MV-4-11 (cell line): Measurements from ENCODE around the gene ZNF483.
"Not testable (repeated sequence)": the region's sequence is repeated elsewhere in the genome, so short reads cannot be mapped to it uniquely, and the experiment has no call there.

Experiments used
- DNase-seq: peaks from one replicate; lab custom pipeline; 2025; lab: John Stamatoyannopoulos, UW

ZNF483 gene

DNA sequence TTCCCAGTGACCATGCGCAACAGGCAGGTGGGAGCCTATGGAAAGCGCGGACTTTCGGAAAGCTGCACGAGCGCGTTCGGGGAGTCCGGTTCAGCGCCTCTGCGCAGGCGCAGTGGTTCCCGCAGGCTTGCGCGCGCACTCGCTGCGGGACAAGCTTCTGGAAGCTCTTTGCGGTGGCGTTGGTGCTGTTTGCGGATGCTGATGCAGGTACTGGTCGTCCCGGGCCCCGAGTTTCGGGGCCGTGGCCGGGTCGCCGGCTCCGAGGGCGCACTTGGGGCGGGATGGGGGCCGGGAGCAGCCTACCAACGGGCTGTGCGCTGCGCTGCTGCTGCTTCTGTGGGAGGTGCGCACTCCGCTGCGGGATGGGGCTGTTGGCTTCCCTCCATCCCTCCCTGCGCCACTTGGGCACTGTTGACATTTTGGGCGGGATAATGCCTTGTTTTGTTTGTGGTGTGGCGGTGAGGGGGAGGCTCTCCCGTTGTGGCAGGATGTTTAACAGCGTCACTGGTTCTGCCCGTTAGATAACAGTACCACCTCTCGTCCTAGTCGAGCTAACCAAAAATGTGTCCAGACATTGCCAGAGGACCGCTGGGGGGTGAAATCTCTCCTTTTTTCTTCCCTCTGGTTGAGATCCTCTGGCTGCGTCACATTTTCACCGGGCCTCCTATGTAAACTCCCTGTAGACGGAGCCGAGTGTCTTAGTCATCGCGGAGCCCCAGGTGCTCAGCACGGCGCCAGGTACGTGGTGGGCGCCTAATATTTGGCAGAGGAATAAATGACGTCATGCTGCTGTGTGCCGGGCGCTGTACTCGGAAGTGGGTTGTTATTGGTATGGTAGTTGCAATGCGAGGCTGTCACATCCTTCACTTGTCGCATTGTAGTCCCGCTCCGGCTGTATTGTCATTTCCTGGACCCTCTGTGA is at the start of gene ZNF483:
ZNF483 (plus strand) TSS at position 124 of the 922 bp plus-strand sequence. CDS start 2,217 bp downstream, outside the sequence.
- no peak for DNase-seq

DNA sequence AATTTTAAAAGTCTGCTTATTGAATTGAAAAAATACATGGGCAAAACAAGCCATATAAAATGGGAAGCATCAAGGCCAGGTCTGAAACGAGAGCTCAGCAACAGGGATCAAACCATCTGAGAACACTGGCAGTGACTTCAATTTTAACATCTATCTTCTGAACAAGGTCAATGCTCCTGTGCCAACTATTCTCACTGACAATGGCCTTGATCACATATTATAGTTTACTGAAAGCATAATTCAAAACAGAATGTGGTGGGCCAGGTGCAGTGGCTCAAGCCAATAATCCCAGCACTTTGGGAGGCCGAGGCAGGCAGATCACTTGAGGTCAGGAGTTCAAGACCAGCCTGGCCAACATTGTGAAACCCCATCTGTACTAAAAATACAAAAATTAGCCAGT is 49.8 kb upstream of the ZNF483 start:
- no peak for DNase-seq

DNA sequence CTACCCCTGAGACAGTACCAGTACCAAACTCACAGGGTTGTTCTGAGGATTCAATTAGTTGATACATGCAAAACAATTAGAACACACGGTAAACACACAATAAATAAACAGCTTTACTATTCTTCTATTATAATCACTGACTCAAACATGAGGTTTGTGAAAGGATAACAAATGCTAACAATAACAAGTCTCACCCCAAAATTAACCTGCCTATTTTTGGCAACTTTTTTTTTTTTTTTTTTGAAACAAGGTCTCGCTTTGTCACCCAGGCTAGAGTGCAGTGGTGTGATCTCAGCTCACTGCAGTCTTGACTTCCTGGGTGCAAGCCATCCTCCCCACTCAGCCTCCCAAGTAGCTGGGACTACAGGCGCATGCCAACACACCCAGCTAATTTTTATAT is 47.3 kb upstream of the ZNF483 start:
- DNase-seq: no peak

DNA sequence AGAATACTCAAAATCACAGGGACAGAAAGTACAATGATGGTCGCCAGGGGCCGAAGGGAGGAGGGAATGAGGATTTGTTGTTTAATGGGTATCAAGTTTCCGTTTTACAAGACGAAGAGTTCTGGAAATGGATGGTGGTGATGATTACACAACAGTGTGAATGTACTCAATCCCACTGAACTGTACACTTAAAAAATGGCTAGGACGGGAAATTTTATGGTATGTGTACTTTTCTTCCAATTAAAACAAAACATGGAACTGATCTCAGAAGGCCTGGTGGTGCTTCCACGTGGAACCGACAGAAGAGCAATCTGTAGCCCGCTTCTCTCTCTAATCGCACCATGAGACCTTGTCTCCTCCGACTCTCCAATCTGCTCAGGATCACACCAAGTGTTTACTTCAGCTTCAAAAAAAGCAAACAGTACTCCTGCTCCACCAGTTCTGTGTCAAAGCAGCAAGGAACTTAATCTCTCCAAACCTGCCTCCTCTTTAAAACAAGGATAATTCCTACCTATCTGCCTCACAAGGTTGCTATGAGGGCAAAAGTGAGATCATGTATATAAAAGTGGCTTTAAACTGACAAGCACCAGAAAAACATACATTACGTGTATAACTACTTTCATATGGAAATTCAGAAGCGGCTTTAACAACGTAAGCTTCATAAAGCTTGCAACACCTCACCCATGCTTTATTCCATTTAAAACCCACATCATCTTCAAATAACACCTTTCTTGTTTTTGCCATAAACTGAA is 42.9 kb upstream of the ZNF483 start:
- DNase-seq: peak; percentile 25

DNA sequence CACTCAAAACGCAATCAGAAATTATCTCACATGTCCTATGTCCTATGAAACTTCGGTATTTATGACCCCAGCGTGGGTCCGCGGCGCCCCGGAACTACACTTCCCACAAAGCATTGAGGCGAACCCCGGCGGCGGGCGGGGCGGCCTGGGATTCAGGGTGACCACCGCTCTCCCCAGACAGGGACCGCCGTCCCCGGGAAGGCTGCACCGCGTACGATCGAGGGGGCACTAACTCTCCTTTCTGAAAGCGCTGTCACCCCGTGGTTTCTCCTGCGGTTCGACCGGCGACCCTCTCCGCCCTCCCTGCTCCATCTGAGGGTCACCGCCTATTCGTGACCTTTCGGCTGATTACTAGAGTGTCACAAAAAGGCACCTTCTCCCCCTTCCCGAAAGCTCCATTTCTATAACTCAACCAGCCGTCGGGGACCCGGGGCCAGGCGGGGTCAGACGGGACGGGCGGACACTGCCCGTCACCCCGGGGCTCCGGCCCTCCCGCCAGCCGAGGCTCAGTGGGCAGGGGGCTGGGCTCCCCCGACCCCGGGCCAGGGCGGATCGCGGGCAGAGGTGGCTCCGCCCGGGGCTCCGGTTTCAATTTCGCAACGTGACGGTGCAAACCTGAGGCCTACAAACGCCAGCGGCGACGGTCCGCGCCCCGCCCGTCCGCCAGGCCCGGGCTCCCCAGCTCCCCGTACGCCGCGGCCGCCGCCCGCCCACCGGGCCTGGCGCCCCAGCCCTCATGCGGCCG is 42.1 kb upstream of the ZNF483 start:
- peak; percentile 42 for DNase-seq

DNA sequence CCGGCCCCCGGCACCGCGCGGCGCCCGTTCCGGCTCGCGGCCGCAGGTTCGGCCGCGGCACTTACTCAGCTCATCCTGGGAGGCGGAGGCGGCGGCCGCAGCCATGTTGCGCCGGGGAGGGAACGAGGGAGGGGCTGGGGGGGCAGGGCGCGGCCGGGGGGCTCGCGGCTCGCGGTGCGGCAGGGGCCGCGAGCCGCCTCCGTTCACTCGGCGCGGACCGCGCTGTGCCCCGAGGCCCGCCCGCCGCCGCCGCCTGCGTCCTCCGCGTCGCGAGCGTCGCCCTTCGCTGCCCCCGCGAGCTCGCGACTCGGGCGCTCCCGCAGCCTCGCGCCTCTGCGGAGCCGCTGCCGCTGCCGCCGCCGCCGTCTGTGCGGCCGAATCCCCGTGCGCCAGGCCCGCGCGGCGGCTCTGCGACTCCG is 41.5 kb upstream of the ZNF483 start:
- no peak for DNase-seq

DNA sequence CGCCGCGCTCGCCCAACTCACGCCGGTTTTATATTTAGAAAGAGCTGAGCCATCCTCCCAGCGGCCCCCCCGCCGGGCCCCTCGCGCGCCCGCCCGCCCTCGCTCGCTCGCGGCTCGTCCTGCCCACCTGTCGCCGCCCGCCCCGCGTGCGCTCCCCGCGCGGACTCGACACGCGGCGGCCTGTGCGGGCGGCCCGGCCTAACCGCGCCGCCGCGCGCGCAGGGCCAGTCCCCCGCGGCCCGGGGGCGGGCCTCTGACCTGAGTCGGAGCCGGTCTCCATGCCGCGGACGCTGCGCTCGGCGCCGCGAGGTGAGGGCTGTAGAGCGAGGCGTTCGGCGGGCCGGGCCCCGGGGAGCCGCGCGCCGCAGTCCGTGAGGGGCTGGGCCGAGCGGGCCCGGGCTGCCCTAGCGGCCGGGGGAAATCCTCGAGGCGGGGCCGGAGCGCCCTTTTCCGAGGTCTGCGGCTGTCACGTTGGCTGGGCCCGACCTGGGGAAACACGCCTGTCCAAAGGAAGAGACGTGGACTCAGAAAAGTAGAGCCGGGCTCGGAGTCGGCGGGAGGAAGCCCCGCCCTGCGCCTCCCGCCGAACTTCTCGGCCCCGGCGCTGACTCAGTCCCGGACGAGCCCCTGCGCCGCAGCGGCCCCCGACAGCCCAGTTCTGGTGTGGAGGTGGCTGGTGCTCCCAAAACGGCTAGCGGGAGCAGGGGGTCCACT is 41.0 kb upstream of the ZNF483 start, which contains the start of gene ECPAS:
ECPAS (minus strand) TSS at position 526 of the 714 bp plus-strand sequence. CDS start 11,465 bp downstream, outside the sequence.
- DNase-seq: peak; percentile 57

DNA sequence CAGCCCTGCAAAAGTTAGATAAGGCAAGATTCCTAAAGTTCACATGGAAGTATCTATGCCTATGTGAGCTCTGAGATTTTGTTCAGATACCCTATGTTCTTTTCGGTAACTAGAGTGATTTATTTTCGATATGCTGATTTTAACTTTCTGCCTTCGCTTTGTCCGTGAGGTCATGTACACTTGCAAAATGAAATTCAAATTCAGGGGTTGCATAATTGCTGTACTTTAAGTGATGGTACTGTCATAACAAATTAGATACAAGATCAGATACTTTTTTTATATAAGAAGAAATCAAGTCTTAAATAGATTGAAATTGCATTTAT is 40.4 kb upstream of the ZNF483 start:
- DNase-seq: no peak

DNA sequence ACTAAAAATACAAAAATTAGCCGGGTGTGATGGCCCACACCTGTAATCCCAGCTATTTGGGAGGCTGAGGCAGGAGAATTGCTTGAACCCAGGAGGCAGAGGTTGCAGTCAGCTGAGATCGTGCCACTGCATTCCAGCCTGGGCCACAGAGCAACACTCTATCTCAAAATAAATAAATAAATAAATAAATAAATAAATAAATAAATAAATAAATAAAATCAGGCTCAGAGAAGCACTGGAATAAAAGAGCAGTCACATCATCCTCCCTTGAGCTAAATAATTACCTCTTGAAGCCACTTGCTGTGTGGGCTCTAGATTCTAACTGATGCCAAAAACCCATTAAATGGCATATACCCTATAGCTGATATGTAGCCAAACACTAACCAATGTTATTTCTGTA is 27.8 kb upstream of the ZNF483 start:
- not testable (repeated sequence) for DNase-seq

DNA sequence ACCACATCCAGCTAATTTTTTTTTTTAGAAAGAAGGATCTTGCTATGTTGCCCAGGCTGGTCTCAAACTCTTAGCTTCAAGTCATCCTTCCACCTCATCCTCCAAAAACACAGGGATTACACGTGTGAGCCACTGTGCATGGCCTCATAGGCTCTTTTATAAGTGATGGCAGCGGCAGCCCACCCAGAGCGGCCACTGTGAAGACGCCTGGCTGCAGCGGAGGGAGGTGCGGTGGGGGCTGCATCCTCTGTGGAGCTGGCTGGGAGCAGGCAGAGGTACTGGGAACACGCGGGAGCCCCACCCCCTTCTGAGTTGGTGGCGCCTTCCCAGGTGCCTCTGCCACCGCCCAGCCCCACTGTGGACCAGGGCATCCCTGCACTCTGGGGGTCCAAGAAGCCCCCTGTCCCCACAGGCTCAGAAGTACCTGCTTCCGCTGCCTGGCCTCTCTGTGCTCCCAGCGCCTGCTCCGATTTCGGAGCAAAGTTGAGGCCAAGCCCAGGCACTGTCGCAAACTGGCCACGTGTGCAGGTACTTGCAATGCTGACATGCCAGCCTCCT is 23.9 kb upstream of the ZNF483 start:
- DNase-seq: no peak

DNA sequence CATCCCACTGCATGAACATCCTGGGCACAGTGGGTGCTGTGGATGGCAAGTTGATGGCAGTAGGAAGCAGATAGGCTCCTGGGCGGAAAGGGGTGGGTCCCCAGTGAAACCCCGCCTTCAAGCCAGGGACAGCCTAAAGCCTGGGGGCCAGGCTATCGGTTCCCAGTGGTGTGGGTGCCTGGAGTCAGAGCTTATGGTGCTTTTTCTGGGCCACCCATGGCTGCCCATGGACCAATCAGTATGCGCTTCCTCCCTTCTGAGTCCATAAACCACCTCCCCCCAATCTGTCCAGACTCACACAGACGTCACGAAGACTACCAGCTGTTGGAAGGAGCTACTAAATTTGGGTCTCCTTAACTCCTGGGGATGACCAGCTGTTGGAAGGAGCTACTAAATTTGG is 23.3 kb upstream of the ZNF483 start:
- no peak for DNase-seq

DNA sequence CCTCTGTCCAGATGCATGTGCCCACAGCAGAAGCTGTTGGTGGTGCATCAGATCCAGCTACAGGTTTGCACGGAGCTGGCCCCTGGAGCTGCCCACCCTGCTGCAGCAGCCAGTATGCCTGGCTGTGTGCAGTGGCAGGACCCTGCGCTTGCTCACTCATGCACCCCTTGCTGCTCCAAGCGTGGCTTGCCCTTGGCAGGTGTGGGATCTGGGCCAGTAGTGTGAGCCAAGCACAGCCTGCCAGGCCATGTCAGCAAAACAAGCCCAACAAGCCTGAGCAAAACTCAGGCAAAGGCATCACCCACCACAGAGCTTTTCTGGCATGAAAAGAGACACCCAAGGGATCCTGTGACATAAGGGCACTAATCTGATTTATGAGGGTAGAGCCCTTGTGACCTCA is 22.5 kb upstream of the ZNF483 start:
- no peak for DNase-seq

DNA sequence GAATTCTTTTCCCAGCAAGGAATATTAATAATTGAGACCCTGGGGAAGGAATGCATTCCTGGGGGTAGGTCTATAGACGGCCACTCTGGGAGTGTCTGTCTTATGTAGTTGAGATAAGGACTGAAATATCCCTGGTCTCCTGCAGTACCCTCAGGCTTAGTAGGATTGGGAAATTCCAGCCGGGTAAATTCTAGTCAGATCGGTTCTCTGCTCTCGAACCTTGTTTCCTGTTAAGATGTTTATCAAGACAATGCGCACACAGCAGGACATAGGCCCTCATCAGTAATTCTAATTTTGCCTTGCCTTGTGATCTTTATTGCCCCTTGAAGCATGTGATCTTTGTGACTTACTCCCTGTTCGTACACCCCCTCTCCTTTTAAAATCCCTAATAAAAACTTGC is 13.4 kb upstream of the ZNF483 start:
- not testable (repeated sequence) for DNase-seq

DNA sequence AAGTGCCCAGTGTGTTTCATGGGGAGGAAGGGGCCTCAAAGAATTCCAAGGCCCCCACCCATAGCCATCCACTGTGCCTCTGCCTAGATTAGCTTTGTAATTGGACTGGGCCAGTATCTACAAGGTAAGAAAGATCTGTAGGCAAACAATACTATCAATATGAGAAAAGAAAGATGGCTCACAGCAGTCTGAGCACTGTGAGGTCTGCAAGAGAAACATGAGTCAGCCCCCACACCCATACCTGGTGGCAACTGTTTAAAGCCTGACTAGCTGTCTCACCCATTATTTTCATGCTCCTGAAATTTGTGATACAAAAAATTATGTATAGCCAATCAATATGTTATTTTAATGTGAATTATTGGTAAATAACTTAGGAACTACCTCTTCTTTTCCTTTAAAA is 10.0 kb upstream of the ZNF483 start:
- DNase-seq: no peak

DNA sequence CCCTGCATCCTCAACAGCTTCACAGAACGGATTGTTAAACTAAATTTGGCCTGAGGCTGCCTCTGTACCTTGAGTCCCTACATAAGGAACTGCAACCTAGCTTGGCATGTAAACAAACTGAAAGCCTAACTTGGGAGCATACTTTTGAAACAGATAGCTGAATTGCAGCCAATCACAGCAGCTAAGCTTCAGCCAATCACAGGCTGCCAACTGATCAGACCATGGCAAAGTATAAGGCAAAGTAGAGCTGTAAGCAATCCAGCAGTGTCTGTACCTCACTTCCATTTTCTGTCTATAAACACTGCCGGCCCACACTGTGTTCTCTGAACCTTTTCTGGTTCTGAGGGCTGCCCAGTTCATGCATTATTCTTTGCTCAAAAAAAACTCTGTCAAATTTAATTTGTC is 8.9 kb upstream of the ZNF483 start:
- no peak for DNase-seq

DNA sequence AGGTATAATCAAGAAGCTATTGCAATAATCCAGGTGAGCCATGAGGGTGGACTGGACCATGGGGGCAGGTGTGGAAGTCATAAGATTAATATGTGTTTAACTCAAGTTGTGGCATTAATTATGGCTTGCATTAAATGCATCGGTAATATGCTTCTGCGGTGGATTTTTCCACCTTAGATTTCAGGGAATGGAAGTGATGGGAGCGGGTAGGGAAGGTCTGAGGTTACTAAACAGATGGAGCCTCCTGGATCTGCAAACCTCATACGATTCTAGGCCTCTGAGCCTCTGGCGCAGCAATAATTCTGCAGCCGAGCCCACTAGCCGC is 286 bp upstream of the ZNF483 start:
- no peak for DNase-seq

DNA sequence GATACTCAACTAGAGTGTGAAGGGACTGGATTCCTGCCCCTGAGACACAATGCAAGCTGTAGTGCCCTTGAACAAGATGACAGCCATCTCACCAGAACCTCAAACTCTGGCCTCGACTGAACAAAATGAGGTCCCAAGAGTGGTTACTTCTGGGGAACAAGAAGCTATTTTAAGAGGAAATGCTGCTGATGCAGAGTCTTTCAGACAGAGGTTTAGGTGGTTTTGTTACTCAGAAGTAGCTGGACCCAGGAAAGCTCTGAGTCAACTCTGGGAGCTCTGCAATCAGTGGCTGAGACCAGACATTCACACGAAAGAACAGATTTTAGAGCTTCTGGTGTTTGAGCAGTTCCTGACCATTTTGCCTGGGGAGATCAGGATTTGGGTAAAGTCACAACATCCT is 2.4 kb downstream of the ZNF483 start:
- DNase-seq: peak; percentile 33

DNA sequence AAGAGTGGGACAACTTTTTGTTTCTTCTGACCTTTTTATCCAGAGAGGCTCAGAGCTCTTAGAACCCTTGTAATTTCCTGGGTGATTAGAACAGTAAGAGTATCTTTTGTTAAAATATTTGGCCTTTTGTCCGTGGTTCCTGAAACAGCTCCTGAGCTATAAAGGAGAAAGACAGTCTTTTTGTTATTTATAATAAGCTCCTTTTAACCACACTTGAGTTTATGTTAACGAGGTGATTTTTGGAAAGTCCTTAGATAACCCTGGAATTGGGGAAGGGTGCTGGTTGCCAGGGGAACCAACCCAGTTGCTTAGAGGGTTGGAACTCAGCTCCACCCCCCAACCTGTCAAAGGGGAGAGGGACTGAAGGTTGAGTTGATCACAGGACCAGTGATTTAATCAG is 4.8 kb downstream of the ZNF483 start:
- no peak for DNase-seq

DNA sequence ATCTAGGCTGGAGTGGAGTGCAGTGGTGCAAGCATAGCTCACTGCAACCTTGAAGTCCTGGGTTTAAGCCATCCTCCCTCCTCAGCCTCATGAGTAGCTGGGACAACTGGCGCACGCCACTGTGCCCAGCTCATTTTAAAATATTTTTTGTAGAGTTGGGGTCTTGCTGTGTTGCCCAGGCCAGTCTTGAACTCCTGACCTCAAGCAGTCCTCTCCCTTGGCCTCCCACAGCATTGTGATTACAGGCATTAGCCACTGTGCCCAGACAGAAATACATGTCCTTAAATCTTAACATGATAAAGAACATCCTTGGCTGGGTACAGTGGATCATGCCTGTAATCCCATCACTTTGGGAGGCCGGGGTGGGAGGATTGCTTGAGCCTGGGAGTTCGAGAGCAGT is 6.7 kb downstream of the ZNF483 start:
- no peak for DNase-seq

DNA sequence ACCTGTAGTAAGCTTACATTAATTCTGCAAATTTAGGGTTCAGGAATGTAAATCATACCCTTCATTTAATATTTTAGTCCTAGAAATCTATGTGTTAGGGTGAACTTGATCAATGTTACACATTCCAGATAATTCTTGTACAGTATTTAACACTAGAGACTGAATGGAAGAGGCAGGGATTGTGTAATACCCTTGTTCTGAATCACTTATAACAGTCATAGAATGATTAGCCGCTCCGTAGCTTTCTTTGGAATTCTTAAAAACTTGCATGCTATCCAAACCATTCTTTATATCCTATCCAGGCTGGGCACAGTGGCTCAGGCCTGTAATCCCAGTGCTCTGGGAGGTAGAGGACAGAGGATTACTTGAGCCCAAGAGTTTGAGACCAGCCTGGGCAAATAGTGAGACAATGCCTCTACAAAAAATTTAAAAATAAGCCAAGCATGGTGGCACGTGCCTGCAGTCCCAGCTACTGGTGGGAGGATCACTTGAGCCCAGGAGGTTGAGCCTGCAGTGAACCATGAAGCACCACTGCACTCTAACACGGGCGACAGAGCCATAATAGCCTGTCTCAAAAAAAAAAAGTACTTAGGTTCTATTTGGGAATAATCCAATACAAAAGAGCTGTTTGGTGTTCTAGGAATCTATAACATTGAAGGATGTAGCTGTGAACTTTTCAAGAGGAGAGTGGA is 8.3 kb downstream of the ZNF483 start:
- no peak for DNase-seq
